Stimulated activated CD8-positive, alpha-beta memory T cell treated with anti-CD3 and anti-CD28 coated beads, Interleukin-15, amount 100 ng/mL, for 4 hours (primary cell): Measurements from ENCODE around the gene MAPK11.

ENCODE experiments used
- DNase-seq, 2 donors: peaks; one replicate each; pipeline ENCODE4 v3.0.0-alpha.2; 2020; ENCODE audit warnings: low read depth in 2 of 2

MAPK11 gene

GRCh38 chr22:50307890-50308596 lies 37.9 kb upstream of the MAPK11 start:
- no peak for DNase-seq

GRCh38 chr22:50306753-50307749 lies 36.9 kb upstream of the MAPK11 start, which contains the start of gene PLXNB2:
Gene PLXNB2 (minus strand): TSS chr22:50307646. CDS start chr22:50290584, 17,062 bp downstream.
- no peak for DNase-seq

- DNase-seq = no peak
Measured at GRCh38 chr22:50305923-50306566, 35.9 kb upstream of the MAPK11 start.

- DNase-seq = no peak
Measured at GRCh38 chr22:50305393-50305922, 35.3 kb upstream of the MAPK11 start.

GRCh38 chr22:50304528-50305392 lies 34.6 kb upstream of the MAPK11 start:
- DNase-seq = no peak

DNA sequence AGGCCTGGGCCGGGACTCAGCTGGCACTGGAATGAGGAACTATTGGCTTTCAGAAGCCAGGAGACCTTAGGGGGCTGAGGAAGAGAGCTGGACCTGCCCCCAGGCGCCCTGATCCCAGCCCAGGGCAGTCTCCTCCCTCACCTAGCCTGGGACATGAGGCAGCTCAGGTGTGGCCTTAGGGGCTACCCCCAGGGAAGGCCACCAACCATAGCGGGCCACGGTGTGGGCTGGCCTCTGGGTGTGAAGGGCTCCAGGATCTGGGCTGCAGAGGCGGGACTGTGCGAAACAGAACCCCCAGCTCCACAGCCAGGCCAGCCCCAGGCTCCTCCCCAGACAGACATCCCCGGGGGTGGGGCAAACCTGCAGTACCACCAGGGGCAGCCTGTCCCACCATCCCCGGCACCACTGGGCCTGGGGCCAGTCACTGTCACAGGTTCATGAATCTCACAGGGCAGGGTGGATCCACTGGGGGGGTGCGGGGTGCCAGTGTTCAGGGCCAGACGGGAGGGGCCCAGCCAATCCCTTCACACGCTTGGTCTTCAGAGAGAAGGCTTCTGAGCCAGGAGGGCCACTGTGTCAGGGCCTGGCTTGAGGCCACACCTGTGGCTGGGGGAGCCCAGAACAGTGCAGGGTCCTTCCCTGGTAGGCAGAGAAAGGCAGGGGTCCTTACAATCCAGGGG lies 33.8 kb upstream of the MAPK11 start:
- DNase-seq = no peak

GRCh38 chr22:50303515-50303847 lies 33.3 kb upstream of the MAPK11 start:
- no peak for DNase-seq

DNA sequence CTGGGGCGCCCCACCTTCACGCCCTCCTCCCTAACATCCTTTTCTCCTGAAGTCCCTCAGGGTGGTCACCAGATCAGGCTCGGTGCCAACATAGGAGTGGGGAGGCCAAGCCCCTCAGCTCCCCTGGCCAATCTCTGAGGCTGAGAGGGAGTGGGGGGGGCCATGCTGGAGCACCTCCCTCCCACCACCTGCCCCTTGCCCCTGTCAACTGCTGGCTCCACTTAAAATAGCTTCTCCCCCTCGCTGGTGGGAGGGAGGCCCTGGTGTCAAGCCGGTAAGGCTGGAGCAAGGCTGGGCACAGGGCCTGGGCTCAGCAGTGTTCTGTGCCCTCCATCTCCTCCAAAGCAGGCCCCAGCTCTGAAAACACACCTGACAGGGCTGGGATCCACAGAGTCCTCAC lies 32.4 kb upstream of the MAPK11 start:
- no peak for DNase-seq

- DNase-seq = no peak
Measured at GRCh38 chr22:50302041-50302541, 31.9 kb upstream of the MAPK11 start.

- DNase-seq = no peak
Measured at GRCh38 chr22:50301581-50301991, 31.4 kb upstream of the MAPK11 start.

- DNase-seq = no peak
Measured at GRCh38 chr22:50300620-50301257, 30.6 kb upstream of the MAPK11 start.

GRCh38 chr22:50299785-50300619 lies 29.8 kb upstream of the MAPK11 start:
- DNase-seq = no peak

GRCh38 chr22:50298937-50299784 lies 29.0 kb upstream of the MAPK11 start:
- no peak for DNase-seq

DNA sequence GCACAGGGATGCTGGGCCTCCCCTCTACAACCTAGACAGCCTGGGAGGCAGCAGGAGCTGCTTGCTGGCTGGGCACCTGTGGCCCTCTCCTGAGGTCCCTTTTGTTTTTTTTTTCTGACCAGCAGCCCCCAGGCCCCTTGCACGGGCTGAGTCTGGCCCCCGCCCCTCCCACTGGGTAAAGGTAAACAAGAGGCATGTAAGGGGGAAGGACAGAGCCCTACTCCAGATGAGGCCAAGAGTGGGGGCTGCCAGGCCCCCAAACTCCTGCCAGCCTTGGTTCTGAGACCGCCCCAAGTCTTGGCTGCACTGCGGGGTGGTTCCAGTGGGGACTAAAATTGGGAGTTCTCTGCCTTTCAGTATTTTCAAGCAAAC lies 28.1 kb upstream of the MAPK11 start:
- DNase-seq = no peak

- no peak for DNase-seq
Measured at GRCh38 chr22:50297510-50298265, 27.5 kb upstream of the MAPK11 start.

- DNase-seq = no peak
Measured at GRCh38 chr22:50296658-50297490, 26.7 kb upstream of the MAPK11 start.

- no peak for DNase-seq
Measured at GRCh38 chr22:50294319-50294656, 24.1 kb upstream of the MAPK11 start.
